OCI-M2 (cell line): ENCODE data around the gene DDHD1.

Source experiments
- DNase-seq: peaks from one replicate; lab custom pipeline; 2025; ENCODE audit not compliant: unreplicated experiment; lab: John Stamatoyannopoulos, UW

Gene DDHD1

DNA sequence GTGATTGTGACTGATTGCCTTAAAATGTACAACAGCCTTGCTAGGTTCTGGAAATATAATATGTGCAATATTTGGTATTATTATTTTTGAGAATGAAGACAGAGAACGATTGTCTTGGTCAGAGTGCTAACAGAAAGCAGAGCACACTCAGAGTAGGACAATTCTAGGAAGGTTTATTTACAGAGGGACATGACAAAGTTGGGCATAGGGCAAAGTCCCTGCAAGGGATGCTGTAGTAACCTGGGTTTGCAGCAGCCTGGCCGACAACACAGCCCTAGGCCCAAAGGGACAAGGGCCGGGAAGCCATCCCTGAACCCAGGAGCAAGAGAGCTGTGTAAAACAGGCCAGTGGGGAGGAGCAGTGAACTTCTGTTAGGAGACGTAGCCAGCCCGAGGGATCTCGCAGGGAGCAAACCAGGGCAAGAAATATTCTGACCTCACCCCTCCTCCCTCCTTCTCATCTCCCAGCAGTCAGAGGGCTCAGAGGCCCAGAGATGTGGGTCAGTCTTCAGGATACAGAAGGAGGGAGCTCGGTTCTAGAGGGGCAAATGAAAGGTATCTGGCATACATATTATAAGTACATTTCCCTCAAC, 151.2 kb downstream of the DDHD1 start:
- DNase-seq: no peak

- DNase-seq: no peak
Measured at GRCh38 chr14:52998376-52999015, 154.6 kb downstream of the DDHD1 start.

GRCh38 chr14:52996493-52996892, 156.6 kb downstream of the DDHD1 start:
- DNase-seq: no peak

GRCh38 chr14:52995998-52996397, 157.1 kb downstream of the DDHD1 start:
- DNase-seq: no peak

DNA sequence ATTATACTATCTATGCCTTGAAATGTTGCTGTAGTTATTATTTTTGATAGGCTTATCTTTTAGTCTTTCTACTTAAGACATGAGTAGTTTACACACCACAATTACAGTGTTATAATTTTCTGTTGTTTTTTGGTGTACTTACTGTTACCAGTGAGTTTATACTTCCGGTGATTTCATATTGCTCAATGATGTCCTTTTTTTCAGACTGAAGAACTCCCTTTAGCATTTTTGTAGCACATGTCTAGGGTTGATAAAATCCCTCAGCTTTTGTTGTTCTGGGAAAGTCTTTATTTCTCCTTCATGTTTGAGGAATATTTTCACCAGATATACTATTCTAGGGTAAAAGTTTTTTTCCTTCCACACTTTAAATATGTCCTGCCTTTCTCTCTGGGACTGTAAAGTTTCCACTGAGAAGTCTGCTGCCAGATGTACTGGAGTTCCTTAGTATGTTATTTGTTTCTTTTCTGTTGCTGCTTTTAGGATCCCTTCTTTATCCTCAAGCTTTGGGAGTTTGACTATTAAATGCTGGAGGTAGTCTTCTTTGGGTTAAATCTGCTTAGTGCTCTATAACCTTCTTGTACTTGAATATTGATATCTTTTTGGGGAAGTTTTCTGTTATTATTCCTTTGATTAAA, 160.8 kb downstream of the DDHD1 start:
- no peak for DNase-seq

GRCh38 chr14:52988139-52988538, 165.0 kb downstream of the DDHD1 start:
- DNase-seq: no peak

GRCh38 chr14:52987514-52987913, 165.6 kb downstream of the DDHD1 start:
- DNase-seq: no peak

DNA sequence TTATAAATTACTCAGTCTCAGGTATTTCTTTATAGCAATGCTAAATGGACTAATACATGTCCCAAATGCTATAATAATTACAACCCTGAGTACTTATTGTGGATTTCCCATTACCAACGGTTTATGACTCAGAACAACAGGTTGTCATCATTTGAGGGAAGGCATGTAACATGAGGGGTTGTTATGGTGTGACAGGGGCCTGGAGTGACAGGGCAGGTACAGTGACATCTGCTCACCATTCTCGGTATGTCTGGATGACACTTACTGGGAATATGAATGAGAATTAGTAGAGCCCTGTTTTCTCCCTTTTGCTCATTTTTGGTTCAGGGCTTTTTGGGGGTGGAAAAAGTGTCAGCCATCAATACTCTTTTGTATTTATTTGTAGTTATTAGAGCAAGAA, 166.1 kb downstream of the DDHD1 start:
- DNase-seq: no peak
